Thymus (tissue), 11 donors: ENCODE measurements around the gene PPP1R14B. TPM values are rescaled to one million over a fixed set of nuclear protein-coding genes. Genes with fewer than 3 reads are reported as not detected.
A peak's percentile ranks its signal among the peaks of the same experiment; 100 is the strongest.

Source experiments
- DNase-seq, 9 donors: peaks; one replicate each; pipeline ENCODE4 v3.0.0-alpha.2; 2013; ENCODE audit warnings: low spot score in 9 of 9, low read depth in 6 of 9, missing footprints in 1 of 9
- H3K27ac ChIP-seq, 2 donors: one replicate each; pipeline ENCODE4 v1.5.1; 2013; ENCODE audit warnings: control low read depth in 1 of 2, low read depth in 1 of 2, low read length in 1 of 2, mild to moderate bottlenecking in 1 of 2, moderate library complexity in 1 of 2
- H3K27me3 ChIP-seq, 2 donors: one replicate each; pipeline ENCODE4 v1.5.1; 2013; ENCODE audit warnings: low read length in 1 of 2; ENCODE audit not compliant: control insufficient read depth in 2 of 2, insufficient read depth in 1 of 2
- H3K36me3 ChIP-seq, 2 donors: one replicate each; pipeline ENCODE4 v1.5.1; 2013; ENCODE audit warnings: low read length in 1 of 2, mild to moderate bottlenecking in 1 of 2, moderate library complexity in 1 of 2; ENCODE audit not compliant: control insufficient read depth in 2 of 2, insufficient read depth in 2 of 2
- H3K4me1 ChIP-seq, 2 donors: one replicate each; pipeline ENCODE4 v1.5.1; 2013; ENCODE audit warnings: low read length in 2 of 2; ENCODE audit not compliant: control insufficient read depth in 2 of 2, insufficient read depth in 2 of 2
- H3K4me3 ChIP-seq, 2 donors: one replicate each; pipeline ENCODE4 v1.5.1; 2013; ENCODE audit warnings: low read length in 2 of 2, control low read depth in 1 of 2, mild to moderate bottlenecking in 1 of 2
- H3K9me3 ChIP-seq, 2 donors: one replicate each; pipeline ENCODE4 v1.5.1; 2013; ENCODE audit warnings: low read length in 1 of 2, mild to moderate bottlenecking in 1 of 2; ENCODE audit not compliant: control insufficient read depth in 2 of 2, insufficient read depth in 1 of 2
- WGBS: extraction: QIAGEN DNeasy Blood & Tissue Kit; methylation state at CpG from one replicate; pipeline ENCODE4 v1.1.7; 2013; 5-methylcytosine and 5-hydroxymethylcytosine counted together
- polyA plus RNA-seq: library from polyadenylated mRNA; stranded (reverse); fragments of 200-250 nt; gene quantifications from one replicate; pipeline ENCODE4 v1.2.3, GENCODE V29; 2013
- total RNA-seq: library from RNA; stranded (reverse); fragments of 120-200 nt; gene quantifications from one replicate; pipeline ENCODE4 v1.2.4, GENCODE V29; 2013
- donor health status: healthy.

The PPP1R14B gene
- total and polyA plus RNA-seq, 2 donors, result 105 to 106 TPM

DNA sequence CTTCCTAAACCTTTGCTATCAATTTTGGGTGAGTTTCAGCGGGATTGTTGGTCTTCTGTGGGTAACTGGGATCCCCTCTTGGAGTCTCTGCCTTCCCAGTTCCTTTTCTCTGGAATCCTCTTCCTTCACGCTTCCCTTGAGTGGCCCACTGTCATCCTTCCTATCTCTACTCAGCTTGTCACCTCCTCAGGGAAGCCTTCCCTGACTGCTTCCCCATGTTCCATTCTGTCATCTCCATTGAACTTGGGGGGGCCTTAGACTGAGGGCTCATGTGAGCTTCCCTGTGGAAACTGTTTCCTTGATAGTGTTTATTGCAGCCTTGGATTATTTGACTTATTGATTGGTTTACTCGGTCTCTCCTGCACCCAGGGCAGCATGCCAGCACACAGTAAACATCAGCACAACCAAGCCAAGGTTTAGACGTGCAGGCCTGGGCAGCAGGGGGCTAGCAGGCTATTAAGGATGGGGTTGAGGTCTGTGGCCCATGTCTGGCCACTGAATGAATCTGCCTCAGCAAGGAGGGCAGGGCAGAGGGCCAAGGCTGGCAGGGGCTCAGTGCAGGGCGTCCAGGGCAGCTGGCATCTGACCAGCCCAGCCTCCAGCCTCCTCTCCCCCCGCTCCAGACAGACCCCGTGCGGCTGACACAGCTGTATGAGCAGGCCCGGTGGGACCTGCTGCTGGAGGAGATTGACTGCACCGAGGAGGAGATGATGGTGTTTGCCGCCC lies 28.0 kb downstream of the PPP1R14B start:
- Histone ChIP-seq H3K4me1 (no peaks in the 10 kb centered on the region), H3K27ac (no peak overlapping the region), H3K27me3 (no peaks in the 10 kb centered on the region), H3K36me3 (peaks cover 66 to 69% of the 10 kb centered on the region in 2 donors), H3K9me3 (no peaks in the 10 kb centered on the region), H3K4me3 (no peak overlapping the region)
- 96% methylated on average over 11 of the region's 11 CpGs for WGBS
- no peak for DNase-seq

DNA sequence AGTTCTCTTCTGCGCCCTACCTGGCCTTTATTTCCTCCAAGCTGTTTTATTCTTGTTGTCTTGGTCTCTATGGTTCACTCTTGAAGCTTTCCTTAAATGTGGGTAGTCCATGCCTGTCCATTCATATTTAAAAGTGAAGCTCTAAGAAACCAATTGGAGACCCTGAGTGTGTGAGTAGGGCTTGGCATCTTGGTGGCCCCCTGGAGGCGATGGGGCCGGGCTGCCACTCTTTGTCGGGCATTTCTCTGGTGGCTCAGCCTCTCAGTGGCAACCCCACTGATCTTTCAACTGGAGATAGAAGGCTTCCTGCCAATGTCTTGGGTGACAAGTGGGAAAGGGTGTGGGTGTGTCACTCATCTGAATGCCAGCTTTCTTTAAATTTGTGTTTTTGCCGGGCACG lies 29.9 kb downstream of the PPP1R14B start:
- Histone ChIP-seq H3K9me3 (no peaks in the 10 kb centered on the region), H3K27ac (no peak overlapping the region), H3K4me3 (no peak overlapping the region), H3K4me1 (no peaks in the 10 kb centered on the region), H3K27me3 (no peaks in the 10 kb centered on the region), H3K36me3 (peaks cover 61 to 62% of the 10 kb centered on the region in 2 donors)
- 90% methylated on average over 6 of the region's 6 CpGs for WGBS
- DNase-seq, result no peak

DNA sequence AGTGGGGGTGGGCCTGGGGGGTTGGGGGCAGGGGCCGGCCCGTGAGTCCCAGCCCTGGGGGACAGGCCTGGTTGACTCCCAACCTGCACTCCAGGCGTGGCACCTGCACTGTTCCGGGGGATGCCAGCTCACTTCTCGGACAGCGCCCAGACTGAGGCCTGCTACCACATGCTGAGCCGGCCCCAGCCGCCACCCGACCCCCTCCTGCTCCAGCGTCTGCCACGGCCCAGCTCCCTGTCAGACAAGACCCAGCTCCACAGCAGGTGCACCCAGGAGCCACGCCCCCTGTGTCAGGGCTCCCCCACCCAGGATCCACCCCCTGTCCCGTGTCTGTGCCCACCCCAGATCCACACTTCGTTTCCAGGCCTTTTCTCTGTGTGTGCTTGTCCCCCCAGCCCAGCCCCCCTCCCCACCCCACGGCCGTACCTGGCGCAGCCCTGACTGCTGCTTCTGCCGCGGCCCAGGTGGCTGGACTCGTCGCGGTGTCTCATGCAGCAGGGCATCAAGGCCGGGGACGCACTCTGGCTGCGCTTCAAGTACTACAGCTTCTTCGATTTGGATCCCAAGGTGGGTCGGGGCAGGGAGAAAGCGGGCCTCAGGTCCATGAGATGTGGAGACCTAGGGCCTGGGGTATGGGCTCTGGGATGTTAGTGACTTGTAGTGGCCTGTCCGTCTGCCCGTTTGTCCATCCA lies 35.4 kb downstream of the PPP1R14B start:
- peaks cover 47 to 67% of the 10 kb centered on the region in 2 donors for H3K36me3 ChIP-seq
- WGBS, result 95% methylated on average over 30 of the region's 30 CpGs
- DNase-seq, result no peak

DNA sequence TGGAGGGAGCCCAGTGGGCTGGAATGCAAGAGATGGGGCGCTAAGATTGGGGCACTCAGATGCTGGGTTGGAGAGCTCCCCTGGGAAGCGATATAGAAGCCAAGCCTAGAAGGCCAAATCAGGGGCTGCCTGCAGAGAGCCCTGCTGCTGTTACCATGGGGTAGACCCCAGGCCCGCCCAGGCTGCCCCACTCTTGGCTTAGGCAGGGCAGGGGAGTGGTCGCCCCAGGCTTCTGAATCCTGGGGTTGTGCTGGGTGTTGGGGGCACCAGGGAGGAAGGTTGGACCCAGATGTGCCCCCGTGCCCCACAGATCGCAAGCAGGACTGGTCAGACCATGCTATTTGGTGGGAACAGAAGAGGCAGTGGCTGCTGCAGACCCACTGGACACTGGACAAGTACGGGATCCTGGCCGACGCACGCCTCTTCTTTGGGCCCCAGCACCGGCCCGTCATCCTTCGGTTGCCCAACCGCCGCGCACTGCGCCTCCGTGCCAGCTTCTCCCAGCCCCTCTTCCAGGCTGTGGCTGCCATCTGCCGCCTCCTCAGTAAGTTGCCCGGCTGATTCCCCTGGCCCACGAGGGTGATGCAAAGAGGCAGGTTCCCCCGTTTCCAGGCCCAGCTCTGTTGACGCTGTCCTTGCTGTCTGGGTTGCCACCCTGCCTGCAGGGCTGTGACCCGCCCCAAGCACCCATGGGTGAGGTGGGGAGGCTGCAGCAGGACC lies 36.3 kb downstream of the PPP1R14B start:
- H3K4me1 ChIP-seq, result peaks cover 12 to 37% of the 10 kb centered on the region in 2 donors
- H3K36me3 ChIP-seq, result peaks cover 44 to 62% of the 10 kb centered on the region in 2 donors
- 98% methylated on average over 24 of the region's 24 CpGs for WGBS
- H3K27me3 ChIP-seq, result no peaks in the 10 kb centered on the region
- no peak overlapping the region for H3K4me3 ChIP-seq
- no peak overlapping the region for H3K27ac ChIP-seq
- H3K9me3 ChIP-seq, result peaks cover 0 to 6% of the 10 kb centered on the region in 2 donors
- DNase-seq, result no peak

More for the DNA sequence above, 35.4 kb downstream of the PPP1R14B start:
- Histone ChIP-seq H3K9me3 (peaks cover 0 to 2% of the 10 kb centered on the region in 2 donors), H3K4me1 (peaks cover 5 to 28% of the 10 kb centered on the region in 2 donors), H3K27me3 (no peaks in the 10 kb centered on the region), H3K4me3 (no peak overlapping the region), H3K27ac (no peak overlapping the region)

DNA sequence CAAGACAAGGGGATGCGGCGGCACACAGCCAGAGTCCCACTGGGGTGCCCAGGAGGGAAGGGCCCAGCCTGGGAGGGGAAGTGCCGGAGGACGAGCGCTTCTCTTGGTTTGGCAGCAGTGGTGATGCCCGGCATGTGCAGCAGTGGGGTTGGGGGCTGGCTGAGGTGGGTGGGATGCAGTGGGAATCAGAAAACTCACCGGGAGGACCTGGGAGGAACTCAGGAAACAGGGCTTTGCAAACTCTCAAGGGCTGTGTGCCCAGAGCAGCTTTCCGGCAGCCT lies 37.2 kb downstream of the PPP1R14B start:
- DNase-seq, result no peak
- WGBS, result 97% methylated on average over 8 of the region's 8 CpGs
- Histone ChIP-seq H3K36me3 (peaks cover 38 to 62% of the 10 kb centered on the region in 2 donors), H3K9me3 (peaks cover 0 to 6% of the 10 kb centered on the region in 2 donors), H3K27me3 (no peaks in the 10 kb centered on the region), H3K4me3 (no peak overlapping the region), H3K4me1 (peaks cover 12 to 42% of the 10 kb centered on the region in 2 donors), H3K27ac (no peak overlapping the region)

DNA sequence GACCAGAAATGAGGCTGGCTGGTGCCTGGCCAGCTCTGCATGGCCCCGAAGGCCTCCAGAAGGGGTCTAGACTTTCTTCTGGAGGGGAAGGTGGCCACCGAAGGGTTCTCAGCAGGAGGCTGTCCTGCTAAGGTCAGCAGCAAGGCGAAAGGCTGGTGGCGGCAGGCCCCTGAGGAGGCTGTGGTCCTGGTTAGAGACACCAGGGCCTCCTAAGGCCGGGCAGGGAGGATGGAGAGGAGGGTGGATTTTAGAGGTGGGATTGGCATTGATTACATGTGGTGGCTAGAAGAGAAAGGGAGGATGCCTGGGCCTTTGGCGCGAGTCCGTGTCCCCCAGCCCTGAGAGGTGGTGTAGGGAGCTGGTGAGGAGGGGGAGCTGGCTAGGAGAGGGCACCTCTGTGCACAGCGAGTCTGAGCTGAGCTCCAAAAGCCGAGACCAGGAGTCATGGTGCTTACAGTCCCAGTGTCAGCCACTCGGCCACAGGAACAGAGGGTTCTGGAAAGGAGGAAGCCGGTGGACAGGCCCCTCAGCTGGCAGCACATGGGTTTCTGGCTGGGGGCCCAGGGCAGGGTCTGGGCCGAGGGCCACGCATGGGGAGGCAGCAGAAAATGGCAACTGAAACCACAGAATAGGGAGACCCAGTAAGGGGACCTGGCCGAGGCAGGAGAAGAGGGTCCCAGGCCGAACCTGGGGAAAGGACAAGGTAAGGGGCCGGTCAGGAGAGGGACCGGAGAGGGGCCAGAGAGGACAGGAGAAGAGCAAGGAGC lies 37.8 kb downstream of the PPP1R14B start:
- H3K9me3 ChIP-seq, result peaks cover 0 to 6% of the 10 kb centered on the region in 2 donors
- H3K4me1 ChIP-seq, result peaks cover 12 to 46% of the 10 kb centered on the region in 2 donors
- no peak for DNase-seq
- no peaks in the 10 kb centered on the region for H3K27me3 ChIP-seq
- H3K36me3 ChIP-seq, result peaks cover 41 to 65% of the 10 kb centered on the region in 2 donors
- 95% methylated on average over 18 of the region's 18 CpGs for WGBS
- peak overlapping the region in 1 of 2 donors; percentile 98 for H3K4me3 ChIP-seq
- H3K27ac ChIP-seq, result peak overlapping the region in 1 of 2 donors; percentile 96

DNA sequence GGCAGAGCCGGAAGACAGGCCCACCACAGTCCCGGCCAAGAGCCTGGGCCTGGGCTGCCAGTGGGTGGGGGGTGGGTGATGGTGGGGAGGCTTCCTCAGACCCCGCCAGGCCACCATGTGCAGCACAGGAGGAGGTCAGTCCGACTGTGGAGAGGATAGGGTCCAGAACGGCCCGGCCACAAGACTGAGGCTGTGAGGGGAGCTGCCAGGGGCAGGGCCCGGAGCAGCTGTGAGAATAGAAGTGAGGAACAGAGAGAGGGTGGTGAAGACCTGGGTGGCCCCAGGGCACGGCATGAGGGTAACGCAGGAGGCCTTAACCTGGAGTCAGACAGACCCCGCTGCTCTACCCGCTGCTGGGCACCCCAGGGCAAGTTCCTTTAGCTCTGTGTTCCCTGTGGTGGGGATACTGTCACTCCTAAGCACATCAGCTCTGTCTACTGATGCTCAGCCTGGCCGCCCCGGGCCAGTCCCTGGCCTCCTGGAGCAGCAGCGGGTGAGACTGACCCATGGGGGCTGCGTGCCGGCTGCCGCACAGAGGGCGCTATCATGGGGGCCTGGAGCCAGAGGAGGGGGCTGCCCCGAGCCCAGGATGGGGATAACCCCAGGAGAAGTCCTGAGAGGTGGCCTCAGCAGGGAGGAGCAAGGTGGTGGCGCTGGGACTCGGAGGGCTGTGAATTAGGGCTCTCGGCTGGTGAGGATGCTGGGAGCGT lies 38.5 kb downstream of the PPP1R14B start:
- H3K27ac ChIP-seq, result peak overlapping the region; percentile 86 to 96
- H3K27me3 ChIP-seq, result no peaks in the 10 kb centered on the region
- H3K4me3 ChIP-seq, result peak overlapping the region; percentile 70 to 98
- 66% methylated on average over 23 of the region's 23 CpGs for WGBS
- DNase-seq, result no peak
- H3K4me1 ChIP-seq, result peaks cover 12 to 52% of the 10 kb centered on the region in 2 donors
- peaks cover 0 to 6% of the 10 kb centered on the region in 2 donors for H3K9me3 ChIP-seq
- H3K36me3 ChIP-seq, result peaks cover 49 to 70% of the 10 kb centered on the region in 2 donors
